Thyroid gland (tissue), 4 donors: Measurements from ENCODE around the gene TXNDC11.

Experiments
- CTCF ChIP-seq, 6 experiments: fragments of 200-600 bp in 3 of 6; fragments of 450-650 bp in 3 of 6; sonication (generic) in 3 of 6; IDR thresholded peaks; one replicate each; pipeline ENCODE4 v1.5.1; 2016 to 2019; ENCODE audit warnings: antibody characterized with exemption in 6 of 6, mild to moderate bottlenecking in 2 of 6, inconsistent platforms in 1 of 6, moderate library complexity in 1 of 6
- POLR2A ChIP-seq, 2 donors: fragments of 450-650 bp; IDR thresholded peaks; one replicate each; pipeline ENCODE4 v1.6.1; 2017; ENCODE audit warnings: antibody characterized with exemption in 2 of 2, mild to moderate bottlenecking in 2 of 2, moderate library complexity in 1 of 2

- no peak for TF ChIP-seq POLR2A (IDR thresholded peaks at IDR 0.05)
- no peak for TF ChIP-seq CTCF (IDR thresholded peaks at IDR 0.05)
Measured at GRCh38 chr16:11651796-11652195, 90.9 kb downstream of the TXNDC11 start.
